C4-2B (cell line): ENCODE data around the gene EPHA4.

Experiments used
- H3K27ac ChIP-seq: fragments of 450-650 bp; 2 replicates; pipeline ENCODE4 v1.5.1; 2017
- CTCF ChIP-seq: fragments of 450-650 bp; conservative IDR thresholded peaks from 2 replicates; pipeline ENCODE4 v1.5.1; 2017; ENCODE audit warnings: mild to moderate bottlenecking
- ZFX ChIP-seq: fragments of 450-650 bp; IDR thresholded peaks from 2 replicates; pipeline ENCODE4 v1.6.1; 2017

EPHA4 gene

GRCh38 chr2:221397187-221397586 is 174.9 kb downstream of the EPHA4 start:
- no peak overlapping the region for H3K27ac ChIP-seq
- TF ChIP-seq CTCF = no peak
- TF ChIP-seq ZFX = no peak

GRCh38 chr2:221392228-221392881 is 179.7 kb downstream of the EPHA4 start:
- TF ChIP-seq ZFX (no peak), CTCF (no peak)
- no peak overlapping the region for H3K27ac ChIP-seq

DNA sequence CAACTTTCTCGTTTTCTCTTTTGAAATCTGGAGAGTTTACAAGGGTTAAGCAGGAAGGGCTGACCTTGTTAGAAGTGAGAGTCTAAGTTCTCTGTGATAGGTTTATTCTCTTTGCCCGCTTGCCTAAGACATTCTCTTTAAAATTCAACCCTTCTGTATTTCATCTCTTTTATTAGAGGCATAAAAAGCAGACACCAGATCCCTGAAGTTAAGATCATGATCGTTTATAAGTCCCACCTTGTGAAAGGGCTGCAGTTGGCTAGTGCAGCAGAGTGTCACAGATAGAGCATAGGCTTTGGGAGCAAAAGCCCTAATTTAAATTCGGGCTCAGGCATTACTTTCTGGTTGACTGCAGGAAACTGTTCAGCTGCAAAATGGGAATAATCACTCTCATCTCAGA is 181.2 kb downstream of the EPHA4 start:
- TF ChIP-seq ZFX (no peak), CTCF (no peak)
- H3K27ac ChIP-seq = no peak overlapping the region

- no peak overlapping the region for H3K27ac ChIP-seq
- TF ChIP-seq ZFX (no peak), CTCF (no peak)
These were observed 182.2 kb downstream of the EPHA4 start for GRCh38 chr2:221389904-221390303.

GRCh38 chr2:221389421-221389820 is 182.7 kb downstream of the EPHA4 start:
- TF ChIP-seq ZFX (no peak), CTCF (no peak)
- H3K27ac ChIP-seq = no peak overlapping the region

- H3K27ac ChIP-seq = no peak overlapping the region
- TF ChIP-seq CTCF = no peak
- TF ChIP-seq ZFX = no peak
These were observed 183.2 kb downstream of the EPHA4 start for GRCh38 chr2:221388891-221389290.

DNA sequence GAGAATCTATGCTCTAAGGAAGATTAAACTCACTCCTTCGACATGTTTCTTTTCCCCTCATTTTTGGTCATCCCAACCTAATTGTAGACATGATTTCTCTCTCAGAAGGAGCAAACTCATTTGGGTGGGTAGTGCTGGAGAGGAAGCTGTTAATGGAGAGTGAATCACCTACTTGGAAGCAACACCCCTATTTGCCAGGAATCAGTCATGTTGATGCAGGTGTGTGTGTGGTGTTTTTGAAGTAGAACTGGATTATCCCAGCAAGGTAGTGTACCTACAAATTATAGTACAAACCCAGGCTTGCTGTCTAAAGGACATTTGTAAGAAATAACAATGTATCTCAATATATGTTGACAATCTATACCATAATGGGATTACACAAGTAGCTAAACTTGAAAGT is 186.4 kb downstream of the EPHA4 start:
- no peak for TF ChIP-seq CTCF
- TF ChIP-seq ZFX = no peak
- H3K27ac ChIP-seq = no peak overlapping the region
